Measurements from ENCODE around the gene ZDHHC24.
"Not testable (repeated sequence)": the region's sequence is repeated elsewhere in the genome, so short reads cannot be mapped to it uniquely, and the experiment has no call there.

Gene ZDHHC24, protein sequence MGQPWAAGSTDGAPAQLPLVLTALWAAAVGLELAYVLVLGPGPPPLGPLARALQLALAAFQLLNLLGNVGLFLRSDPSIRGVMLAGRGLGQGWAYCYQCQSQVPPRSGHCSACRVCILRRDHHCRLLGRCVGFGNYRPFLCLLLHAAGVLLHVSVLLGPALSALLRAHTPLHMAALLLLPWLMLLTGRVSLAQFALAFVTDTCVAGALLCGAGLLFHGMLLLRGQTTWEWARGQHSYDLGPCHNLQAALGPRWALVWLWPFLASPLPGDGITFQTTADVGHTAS

DNA sequence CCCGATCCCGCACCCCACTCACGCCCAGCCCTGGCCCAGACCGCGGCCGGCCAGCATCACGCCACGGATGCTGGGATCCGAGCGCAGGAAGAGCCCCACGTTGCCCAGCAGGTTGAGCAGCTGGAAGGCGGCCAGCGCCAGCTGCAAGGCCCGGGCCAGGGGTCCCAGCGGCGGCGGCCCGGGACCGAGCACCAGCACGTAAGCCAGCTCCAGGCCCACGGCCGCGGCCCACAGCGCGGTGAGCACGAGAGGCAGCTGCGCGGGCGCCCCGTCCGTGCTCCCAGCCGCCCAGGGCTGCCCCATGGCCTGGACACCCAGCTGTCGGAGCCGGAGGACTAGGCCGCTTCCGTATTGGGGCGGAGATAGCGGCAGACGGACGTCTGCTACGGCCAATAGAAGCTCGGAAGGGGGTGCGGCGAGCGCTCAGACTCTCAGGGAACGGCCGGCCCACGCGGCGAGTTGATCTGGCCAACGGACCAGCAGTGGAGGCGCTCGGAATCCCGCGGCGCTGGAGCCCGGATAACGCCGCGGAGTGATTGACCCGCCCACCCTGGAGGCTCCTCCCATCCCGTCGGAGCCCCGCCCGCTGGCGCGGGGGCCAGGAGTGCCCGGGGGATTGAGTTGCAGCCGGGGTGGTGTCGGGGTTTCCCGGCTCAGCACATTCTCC is at the start of gene ZDHHC24:
Gene ZDHHC24, minus strand, starts transcription at position 348 of the 667 bp plus-strand sequence. Its CDS starts 45 bp downstream, at position 303.
- TF ChIP-seq ZNF274 (IDR thresholded peaks at IDR 0.05; ENCODE audit: low read depth, low read length): no peak
- H3K4me3 ChIP-seq (ENCODE audit: low read length): peak within 1 kb of the TSS; percentile 92

DNA sequence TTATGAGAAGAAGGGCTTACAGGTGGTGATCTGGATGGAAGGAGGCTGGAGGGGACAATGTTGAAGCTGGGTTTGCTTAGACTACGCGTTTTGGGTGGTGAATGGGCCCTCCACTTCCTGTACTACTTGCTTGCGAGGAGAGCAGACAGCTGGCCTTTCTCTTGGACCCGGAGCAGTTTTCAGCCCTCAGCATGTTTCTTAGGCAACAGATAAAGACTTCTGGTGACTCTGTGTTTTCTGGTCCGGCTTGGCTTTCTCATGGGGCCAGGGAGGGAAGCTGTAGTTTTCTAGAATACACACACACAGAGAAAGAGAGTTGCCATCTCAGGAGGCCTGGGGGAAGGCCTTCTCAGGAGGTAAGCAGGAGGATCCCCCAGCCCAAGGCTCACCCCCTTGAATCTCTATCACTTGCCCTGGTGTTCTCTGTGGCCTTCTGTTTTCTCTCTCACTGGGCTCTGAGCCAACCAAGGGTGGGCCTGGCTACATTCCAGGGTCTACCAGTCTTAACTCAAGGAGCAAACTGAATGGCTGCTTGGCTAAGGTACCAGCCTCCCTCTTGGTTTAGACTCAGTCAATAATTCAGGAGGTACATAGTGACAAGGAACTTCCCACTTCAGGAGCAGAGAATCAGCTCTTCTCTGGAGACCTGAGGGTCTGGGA is 49.5 kb upstream of the ZDHHC24 start:
- H3K4me3 ChIP-seq (ENCODE audit: low read length): peak overlapping the region; percentile 1; the same call in 1 of the 2 replicates
- no peak for TF ChIP-seq ZNF274 (IDR thresholded peaks at IDR 0.05; ENCODE audit: low read depth, low read length)

DNA sequence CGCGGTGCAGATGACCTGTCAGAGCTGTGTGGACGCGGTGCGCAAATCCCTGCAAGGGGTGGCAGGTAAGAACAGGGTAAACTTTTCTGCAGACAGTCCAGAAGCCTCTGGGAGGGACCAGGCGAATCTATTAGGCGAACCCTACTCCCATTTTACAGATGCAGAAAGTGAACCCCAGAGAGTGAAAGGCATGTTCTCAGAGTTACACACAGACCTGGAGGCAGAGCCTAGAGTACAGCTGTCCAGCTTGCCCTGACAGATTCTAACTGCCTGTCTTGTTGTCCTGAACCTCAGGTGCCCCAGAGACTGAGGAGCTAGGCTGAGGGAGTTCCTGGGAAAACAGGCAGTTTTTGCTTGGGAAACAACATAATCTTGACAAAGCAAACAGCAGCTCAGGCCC is 47.8 kb upstream of the ZDHHC24 start:
- H3K4me3 ChIP-seq (ENCODE audit: low read length): peak overlapping the region; percentile 64
- no peak for TF ChIP-seq ZNF274 (IDR thresholded peaks at IDR 0.05; ENCODE audit: low read depth, low read length)

DNA sequence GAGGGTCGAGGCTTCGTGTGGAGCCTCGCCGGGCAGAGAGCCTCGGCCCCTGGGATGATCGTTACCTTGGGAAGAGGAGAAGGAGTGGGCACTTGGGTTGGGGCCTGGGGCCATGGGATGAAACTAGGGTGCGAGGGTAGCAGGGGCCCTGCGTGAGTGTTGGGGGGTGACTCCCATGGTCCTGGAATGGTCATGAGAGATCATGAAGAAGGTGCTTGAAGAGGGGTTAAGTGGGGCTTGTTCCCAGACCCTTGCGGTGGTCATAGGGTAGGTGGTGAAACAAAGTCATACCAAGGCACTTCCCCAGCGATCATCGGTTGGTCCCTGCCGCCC is 47.4 kb upstream of the ZDHHC24 start:
- H3K4me3 ChIP-seq (ENCODE audit: low read length): peak overlapping the region; percentile 64
- no peak for TF ChIP-seq ZNF274 (IDR thresholded peaks at IDR 0.05; ENCODE audit: low read depth, low read length)

DNA sequence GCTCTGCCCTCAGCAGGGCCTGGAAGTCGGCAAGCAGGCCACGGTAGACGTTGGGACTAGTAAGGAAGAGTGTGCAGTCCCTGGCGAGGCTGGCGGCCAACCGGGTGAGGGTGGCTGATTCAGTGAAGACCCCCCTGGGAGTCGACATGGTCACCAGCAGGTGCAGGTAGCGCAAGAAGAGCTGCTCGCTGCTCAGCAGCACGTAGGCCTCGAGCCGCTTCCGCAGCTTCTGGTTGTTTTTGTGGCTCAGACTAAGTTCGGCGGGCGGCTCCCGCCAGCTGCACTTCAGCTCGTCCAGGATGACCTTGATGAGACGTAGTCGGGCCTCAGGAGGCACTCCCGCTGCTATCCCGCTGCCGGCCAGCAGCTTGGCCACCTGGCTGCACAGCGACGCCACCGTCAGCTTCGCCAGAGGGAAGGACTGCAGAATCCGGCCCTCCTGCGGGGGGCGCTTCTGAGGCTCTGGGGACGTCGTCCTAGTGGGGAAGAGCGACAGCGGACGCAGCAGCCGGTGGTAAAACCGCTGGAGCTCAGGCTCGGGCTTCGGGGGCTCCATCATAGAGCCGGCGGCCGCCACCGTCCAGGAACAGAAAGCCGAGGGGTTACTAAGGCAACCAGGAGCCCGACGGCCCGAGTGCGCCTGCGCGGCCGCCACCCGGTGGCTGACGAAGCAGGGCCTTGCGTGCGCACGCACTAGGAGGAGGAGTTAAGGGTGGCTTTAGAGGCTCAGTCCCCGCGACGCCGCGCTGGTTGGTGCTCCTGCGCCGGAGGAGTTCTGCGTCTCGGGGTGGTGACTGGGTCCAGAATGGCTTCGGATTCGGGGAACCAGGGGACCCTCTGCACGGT is 46.8 kb upstream of the ZDHHC24 start, which contains the start of the genes CCDC87 and CCS:
Gene CCDC87, minus strand, starts transcription at position 607 of the 846 bp plus-strand sequence. Its CDS starts 48 bp downstream, at position 559.
Gene CCS, plus strand, starts transcription at position 729 of the 846 bp plus-strand sequence. Its CDS starts 77 bp downstream, at position 806.
- no peak for TF ChIP-seq ZNF274 (IDR thresholded peaks at IDR 0.05; ENCODE audit: low read depth, low read length)
- H3K4me3 ChIP-seq (ENCODE audit: low read length): peak within 1 kb of the TSS; percentile 64

DNA sequence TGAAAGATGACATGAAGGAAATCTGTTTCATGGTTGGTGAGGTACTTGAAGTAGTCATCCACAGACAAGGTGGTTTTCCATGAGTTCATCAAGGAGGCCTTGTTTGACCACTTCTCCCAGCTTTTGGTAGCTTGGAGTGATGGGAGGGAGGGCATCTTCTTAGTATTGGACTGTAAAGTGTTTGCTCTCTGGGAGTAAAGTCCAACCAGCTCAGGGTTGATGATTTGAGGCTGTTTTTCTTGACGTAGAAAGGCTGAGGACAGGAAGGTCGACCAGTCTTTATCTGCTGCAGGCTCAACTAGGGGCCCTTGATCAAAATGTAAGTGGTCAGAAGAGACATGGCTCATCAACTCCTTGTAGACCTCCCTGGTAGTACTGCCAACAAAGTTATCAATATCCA is 45.3 kb upstream of the ZDHHC24 start:
- TF ChIP-seq ZNF274 (IDR thresholded peaks at IDR 0.05; ENCODE audit: low read depth, low read length): no peak
- H3K4me3 ChIP-seq (ENCODE audit: low read length): no peak overlapping the region

DNA sequence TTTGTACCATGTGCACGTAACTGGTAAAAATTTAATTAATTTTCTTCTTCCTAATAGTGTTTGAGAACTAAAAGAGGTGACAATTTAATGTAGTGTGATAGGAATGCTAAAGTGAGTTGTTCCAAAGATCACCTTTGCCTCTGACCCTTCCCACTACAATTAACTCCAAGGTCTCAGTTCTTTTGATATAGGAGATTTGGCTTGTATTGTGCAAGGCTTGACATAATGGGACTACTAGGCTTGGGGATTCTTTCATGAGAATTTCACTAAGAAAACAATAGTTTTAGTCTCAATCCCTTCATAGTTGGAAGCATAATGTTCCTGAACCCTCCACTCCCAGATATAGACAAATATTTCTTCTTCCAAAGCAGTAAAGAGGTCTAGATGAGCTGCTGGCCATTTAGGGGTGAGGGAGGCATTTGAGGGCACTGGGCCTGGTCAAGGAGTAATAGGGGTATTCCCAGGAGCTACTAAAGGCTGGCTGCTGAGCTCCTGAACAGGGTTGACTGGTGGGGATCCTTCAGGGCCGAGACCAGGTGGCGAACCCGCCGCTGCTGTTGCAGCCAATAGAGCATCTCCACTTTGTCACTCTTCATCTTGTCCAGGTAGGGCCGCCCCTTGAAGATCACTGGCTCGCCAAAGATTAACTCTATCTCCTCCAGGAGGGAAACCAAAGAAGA is 44.3 kb upstream of the ZDHHC24 start:
- H3K4me3 ChIP-seq (ENCODE audit: low read length): no peak overlapping the region
- no peak for TF ChIP-seq ZNF274 (IDR thresholded peaks at IDR 0.05; ENCODE audit: low read depth, low read length)

DNA sequence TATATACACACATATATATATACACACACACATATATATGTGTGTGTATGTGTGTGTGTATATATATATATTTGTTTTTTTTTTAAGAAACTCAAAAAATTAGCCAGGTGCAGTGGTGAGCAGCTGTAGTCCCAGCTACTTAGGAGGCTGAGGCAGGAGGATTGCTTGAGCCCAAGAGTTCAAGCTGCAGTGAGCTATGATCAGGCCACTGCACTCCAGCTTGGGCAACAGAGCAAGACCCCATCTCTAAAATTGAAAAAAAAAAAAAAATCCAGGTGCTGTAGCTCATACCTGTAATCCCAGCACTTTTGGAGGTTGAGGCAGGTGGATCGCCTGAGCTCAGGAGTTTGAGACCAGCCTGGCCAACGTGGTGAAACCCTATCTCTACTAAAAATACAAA is 43.5 kb upstream of the ZDHHC24 start:
- H3K4me3 ChIP-seq (ENCODE audit: low read length): not testable (repeated sequence)

DNA sequence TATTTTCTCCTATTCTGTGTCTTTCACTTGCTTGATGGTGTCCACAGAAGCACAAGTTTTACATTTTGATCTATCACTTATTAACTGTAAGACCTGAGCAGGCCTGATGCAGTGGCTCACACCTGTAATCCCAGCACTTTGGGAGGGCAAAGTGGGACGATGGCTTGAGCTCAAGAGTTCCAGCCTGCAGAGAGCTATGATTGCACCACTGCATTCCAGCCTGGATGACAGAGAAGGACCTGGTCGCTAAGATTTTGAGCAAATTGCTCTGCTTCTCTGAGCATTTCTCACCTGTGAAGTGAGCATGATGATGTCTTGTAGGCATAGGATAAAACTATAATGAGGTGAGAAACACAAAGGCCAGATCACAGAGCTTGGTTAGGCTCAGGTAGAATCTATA is 40.3 kb upstream of the ZDHHC24 start:
- H3K4me3 ChIP-seq (ENCODE audit: low read length): no peak overlapping the region
- TF ChIP-seq ZNF274 (IDR thresholded peaks at IDR 0.05; ENCODE audit: low read depth, low read length): no peak

DNA sequence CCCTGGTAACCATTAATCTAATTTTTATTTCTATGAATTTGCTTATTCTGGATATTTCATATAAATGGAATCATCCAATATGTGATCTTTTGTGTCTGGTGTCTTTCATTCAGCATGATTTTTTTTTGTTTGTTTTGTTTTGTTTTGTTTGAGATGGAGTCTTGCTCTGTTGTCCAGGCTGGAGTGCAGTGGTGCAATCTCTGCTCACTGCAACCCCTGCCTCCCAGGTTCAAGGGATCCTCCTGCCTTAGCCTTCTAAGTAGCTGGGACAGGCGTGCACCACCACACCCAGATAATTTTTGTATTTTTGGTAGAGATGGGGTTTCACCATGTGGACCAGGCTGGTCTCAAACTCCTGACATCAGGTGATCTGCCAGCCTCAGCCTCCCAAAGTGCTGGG is 39.6 kb upstream of the ZDHHC24 start:
- H3K4me3 ChIP-seq (ENCODE audit: low read length): not testable (repeated sequence)

DNA sequence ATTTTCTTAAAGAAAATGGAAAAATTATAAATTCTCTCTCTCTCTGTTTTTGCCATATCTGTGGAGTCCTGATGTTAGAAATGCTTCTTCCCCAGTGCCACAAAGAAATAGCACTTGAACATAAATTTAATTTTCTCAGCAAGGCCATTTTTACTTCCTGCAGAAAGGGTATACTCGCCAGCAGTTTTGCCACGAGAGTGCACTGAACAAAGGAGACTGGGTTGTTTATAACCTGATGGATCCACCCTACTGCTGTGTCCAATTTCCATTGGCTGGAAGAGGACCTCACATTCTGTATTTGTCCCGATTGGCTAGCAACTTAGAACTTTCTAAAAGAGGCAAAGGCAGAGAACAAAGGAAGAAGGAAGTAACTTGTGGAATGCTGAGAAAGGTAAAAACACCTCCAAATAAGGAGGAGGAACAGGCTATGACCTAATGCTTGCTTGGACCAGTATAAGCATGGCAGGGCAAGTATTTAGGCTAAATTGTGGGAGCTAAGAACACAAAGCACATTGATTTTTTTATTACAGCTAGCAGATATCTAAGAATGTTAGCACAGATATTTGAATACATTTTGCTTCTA is 36.8 kb upstream of the ZDHHC24 start:
- not testable (repeated sequence) for H3K4me3 ChIP-seq (ENCODE audit: low read length)

DNA sequence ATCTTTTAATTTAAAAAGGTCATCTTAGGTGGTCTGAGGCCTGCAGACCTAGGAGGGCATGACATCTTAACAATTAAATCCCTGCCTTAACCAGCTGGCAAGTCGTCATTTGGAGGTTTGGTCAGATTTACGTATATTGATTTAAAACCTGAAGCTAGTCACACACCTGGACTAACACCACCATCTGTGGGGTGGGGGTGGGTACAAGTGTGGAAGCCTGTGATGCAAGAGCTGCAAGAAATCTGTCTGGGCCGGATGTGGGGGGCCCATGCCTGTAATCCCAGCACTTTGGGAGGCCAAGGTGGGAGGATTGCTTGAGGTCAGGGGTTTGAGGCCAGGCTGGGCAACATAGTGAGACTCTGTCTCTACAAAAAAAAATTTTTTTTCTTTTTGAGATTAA is 35.4 kb upstream of the ZDHHC24 start:
- TF ChIP-seq ZNF274 (IDR thresholded peaks at IDR 0.05; ENCODE audit: low read depth, low read length): no peak
- H3K4me3 ChIP-seq (ENCODE audit: low read length): no peak overlapping the region

DNA sequence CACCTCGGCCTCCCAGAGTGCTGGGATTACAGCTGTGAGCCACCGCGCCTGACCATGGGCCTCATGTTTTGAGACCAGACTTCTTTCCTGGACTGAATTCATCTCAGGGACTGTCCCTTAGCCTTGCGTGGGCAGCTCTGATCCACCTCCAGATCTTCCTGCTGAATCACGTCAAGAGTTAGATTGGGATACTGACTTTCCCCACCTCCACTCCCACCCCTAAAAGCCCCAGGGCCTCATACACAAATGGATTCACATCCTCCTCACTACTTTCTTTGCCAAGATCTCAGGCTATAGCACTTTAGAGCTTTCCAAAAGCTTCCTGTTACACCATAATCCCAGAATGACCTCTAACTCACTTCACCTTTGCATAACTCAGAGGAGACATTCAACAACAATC is 35.0 kb upstream of the ZDHHC24 start:
- no peak for TF ChIP-seq ZNF274 (IDR thresholded peaks at IDR 0.05; ENCODE audit: low read depth, low read length)
- H3K4me3 ChIP-seq (ENCODE audit: low read length): no peak overlapping the region
